ENCODE measurements around the gene ZNF300. TPM values are rescaled to one million over a fixed set of nuclear protein-coding genes. Genes with fewer than 3 reads are reported as not detected.

Gene ZNF300
- total RNA-seq: 5.8 and 6.7 TPM in 2 replicates

GRCh38 chr5:150904479-150905311 lies at the start of gene ZNF300:
ZNF300 (minus strand) TSS chr5:150904980; CDS start chr5:150903155, 1,825 bp downstream.

GRCh38 chr5:150846308-150846653 lies 58.5 kb downstream of the ZNF300 start, which contains the start of gene IRGM:
IRGM (plus strand) TSS chr5:150846521; CDS start chr5:150848124, 1,603 bp downstream.

Other genes starting within 250 kb of the ZNF300 start
- gene MYOZ3, start 243.7 kb downstream of the ZNF300 start, total RNA-seq: 1.3 and 1.5 TPM in 2 replicates
- gene RBM22, start 203.9 kb downstream of the ZNF300 start, total RNA-seq: 30.8 and 32.5 TPM in 2 replicates
- 69.3 and 76.1 TPM in 2 replicates for gene DCTN4, start 146.0 kb downstream of the ZNF300 start, total RNA-seq
- gene SMIM3, start 126.2 kb downstream of the ZNF300 start, total RNA-seq: 51.9 TPM in 2 replicates
- not detected in 2 replicates for gene IRGM, start 58.5 kb downstream of the ZNF300 start, total RNA-seq
- 9.4 and 31.2 TPM in 2 replicates for gene GPX3, start 115.6 kb upstream of the ZNF300 start, total RNA-seq
- 111 and 128 TPM in 2 replicates for gene TNIP1, start 176.1 kb upstream of the ZNF300 start, total RNA-seq